ENCODE data around the gene WDFY2. TPM values are rescaled to one million over a fixed set of nuclear protein-coding genes. Genes with fewer than 3 reads are reported as not detected.

The WDFY2 gene
- total and polyA plus RNA-seq, 2 experiments from 2014 or later = 11.4 to 24.0 TPM

DNA sequence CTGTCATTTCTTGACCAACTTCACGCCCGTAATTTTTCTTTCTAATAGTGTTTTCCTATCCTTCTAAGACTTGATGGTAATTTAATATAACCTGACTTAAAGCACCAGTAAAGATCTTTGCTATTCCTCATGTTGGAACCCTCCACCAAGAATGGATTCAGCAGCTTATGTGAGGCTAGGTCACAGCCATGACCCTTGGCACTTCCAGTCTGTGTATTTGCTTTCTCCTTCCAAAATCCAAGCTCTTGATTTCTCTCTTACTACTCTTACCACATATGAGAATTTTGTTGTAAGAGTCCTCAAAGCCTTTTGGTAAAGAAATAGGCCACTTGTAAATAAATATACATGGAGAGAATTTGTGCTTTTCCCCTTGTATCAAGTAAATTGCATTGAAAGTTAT, 158.3 kb downstream of the WDFY2 start:
- H3K27me3 Mint-ChIP-seq (ENCODE audit: insufficient read depth, low read depth, poor library complexity) = peaks cover 3% of the 10 kb centered on the region
- Histone ChIP-seq H3K79me2 (replicated peaks; ENCODE audit: insufficient read depth) (no peaks in the 10 kb centered on the region; the same call in 1 of the 2 replicates), H2AFZ (no peak overlapping the region), H3K27me3 (ENCODE audit: insufficient read depth) (no peaks in the 10 kb centered on the region), H4K20me1 (replicated peaks; ENCODE audit: insufficient read depth) (peaks cover 10% of the 10 kb centered on the region; the same call in 1 of the 2 replicates), H3K4me1 (ENCODE audit: insufficient read depth) (no peaks in the 10 kb centered on the region), H3K27ac (ENCODE audit: low read depth) (no peak overlapping the region), H3F3A (replicated peaks; ENCODE audit: low read depth) (no peaks in the 10 kb centered on the region), H3K4me2 (no peak overlapping the region), H3K4me3 (no peak overlapping the region), H3K36me3 (ENCODE audit: insufficient read depth) (peaks cover 37% of the 10 kb centered on the region), H3K9me2 (ENCODE audit: insufficient read depth) (no peaks in the 10 kb centered on the region)
- H3K4me1 Mint-ChIP-seq = no peaks in the 10 kb centered on the region
- no peak overlapping the region for H3K4me3 Mint-ChIP-seq
- H3K36me3 Mint-ChIP-seq (ENCODE audit: low read depth) = peaks cover 67% of the 10 kb centered on the region
- no peak for TF ChIP-seq POLR2AphosphoS5 (IDR thresholded peaks at IDR 0.05; ENCODE audit: low read depth)
- TF ChIP-seq CREB1 (CRISPR knock-in tag; IDR thresholded peaks at IDR 0.05; ENCODE audit: low read depth) = no peak
- TF ChIP-seq, protein P1, sequence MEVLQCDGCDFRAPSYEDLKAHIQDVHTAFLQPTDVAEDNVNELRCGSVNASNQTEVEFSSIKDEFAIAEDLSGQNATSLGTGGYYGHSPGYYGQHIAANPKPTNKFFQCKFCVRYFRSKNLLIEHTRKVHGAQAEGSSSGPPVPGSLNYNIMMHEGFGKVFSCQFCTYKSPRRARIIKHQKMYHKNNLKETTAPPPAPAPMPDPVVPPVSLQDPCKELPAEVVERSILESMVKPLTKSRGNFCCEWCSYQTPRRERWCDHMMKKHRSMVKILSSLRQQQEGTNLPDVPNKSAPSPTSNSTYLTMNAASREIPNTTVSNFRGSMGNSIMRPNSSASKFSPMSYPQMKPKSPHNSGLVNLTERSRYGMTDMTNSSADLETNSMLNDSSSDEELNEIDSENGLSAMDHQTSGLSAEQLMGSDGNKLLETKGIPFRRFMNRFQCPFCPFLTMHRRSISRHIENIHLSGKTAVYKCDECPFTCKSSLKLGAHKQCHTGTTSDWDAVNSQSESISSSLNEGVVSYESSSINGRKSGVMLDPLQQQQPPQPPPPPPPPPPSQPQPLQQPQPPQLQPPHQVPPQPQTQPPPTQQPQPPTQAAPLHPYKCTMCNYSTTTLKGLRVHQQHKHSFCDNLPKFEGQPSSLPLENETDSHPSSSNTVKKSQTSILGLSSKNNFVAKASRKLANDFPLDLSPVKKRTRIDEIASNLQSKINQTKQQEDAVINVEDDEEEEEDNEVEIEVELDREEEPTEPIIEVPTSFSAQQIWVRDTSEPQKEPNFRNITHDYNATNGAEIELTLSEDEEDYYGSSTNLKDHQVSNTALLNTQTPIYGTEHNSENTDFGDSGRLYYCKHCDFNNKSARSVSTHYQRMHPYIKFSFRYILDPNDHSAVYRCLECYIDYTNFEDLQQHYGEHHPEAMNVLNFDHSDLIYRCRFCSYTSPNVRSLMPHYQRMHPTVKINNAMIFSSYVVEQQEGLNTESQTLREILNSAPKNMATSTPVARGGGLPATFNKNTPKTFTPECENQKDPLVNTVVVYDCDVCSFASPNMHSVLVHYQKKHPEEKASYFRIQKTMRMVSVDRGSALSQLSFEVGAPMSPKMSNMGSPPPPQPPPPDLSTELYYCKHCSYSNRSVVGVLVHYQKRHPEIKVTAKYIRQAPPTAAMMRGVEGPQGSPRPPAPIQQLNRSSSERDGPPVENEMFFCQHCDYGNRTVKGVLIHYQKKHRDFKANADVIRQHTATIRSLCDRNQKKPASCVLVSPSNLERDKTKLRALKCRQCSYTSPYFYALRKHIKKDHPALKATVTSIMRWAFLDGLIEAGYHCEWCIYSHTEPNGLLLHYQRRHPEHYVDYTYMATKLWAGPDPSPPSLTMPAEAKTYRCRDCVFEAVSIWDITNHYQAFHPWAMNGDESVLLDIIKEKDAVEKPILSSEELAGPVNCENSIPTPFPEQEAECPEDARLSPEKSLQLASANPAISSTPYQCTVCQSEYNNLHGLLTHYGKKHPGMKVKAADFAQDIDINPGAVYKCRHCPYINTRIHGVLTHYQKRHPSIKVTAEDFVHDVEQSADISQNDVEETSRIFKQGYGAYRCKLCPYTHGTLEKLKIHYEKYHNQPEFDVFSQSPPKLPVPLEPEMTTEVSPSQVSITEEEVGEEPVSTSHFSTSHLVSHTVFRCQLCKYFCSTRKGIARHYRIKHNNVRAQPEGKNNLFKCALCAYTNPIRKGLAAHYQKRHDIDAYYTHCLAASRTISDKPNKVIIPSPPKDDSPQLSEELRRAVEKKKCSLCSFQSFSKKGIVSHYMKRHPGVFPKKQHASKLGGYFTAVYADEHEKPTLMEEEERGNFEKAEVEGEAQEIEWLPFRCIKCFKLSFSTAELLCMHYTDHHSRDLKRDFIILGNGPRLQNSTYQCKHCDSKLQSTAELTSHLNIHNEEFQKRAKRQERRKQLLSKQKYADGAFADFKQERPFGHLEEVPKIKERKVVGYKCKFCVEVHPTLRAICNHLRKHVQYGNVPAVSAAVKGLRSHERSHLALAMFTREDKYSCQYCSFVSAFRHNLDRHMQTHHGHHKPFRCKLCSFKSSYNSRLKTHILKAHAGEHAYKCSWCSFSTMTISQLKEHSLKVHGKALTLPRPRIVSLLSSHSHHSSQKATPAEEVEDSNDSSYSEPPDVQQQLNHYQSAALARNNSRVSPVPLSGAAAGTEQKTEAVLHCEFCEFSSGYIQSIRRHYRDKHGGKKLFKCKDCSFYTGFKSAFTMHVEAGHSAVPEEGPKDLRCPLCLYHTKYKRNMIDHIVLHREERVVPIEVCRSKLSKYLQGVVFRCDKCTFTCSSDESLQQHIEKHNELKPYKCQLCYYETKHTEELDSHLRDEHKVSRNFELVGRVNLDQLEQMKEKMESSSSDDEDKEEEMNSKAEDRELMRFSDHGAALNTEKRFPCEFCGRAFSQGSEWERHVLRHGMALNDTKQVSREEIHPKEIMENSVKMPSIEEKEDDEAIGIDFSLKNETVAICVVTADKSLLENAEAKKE (CRISPR knock-in tag; IDR thresholded peaks at IDR 0.05) = no peak
- no peak for TF ChIP-seq STAT1 (IDR thresholded peaks at IDR 0.05; ENCODE audit: unreplicated experiment)
- TF ChIP-seq, protein P2, sequence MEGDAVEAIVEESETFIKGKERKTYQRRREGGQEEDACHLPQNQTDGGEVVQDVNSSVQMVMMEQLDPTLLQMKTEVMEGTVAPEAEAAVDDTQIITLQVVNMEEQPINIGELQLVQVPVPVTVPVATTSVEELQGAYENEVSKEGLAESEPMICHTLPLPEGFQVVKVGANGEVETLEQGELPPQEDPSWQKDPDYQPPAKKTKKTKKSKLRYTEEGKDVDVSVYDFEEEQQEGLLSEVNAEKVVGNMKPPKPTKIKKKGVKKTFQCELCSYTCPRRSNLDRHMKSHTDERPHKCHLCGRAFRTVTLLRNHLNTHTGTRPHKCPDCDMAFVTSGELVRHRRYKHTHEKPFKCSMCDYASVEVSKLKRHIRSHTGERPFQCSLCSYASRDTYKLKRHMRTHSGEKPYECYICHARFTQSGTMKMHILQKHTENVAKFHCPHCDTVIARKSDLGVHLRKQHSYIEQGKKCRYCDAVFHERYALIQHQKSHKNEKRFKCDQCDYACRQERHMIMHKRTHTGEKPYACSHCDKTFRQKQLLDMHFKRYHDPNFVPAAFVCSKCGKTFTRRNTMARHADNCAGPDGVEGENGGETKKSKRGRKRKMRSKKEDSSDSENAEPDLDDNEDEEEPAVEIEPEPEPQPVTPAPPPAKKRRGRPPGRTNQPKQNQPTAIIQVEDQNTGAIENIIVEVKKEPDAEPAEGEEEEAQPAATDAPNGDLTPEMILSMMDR (conservative IDR thresholded peaks at IDR 0.05; ENCODE audit: low read depth in 2 of 2) = no peak
- no peak for TF ChIP-seq EZH2 (IDR thresholded peaks at IDR 0.05; ENCODE audit: low read depth, unreplicated experiment)
- TF ChIP-seq, protein P3, sequence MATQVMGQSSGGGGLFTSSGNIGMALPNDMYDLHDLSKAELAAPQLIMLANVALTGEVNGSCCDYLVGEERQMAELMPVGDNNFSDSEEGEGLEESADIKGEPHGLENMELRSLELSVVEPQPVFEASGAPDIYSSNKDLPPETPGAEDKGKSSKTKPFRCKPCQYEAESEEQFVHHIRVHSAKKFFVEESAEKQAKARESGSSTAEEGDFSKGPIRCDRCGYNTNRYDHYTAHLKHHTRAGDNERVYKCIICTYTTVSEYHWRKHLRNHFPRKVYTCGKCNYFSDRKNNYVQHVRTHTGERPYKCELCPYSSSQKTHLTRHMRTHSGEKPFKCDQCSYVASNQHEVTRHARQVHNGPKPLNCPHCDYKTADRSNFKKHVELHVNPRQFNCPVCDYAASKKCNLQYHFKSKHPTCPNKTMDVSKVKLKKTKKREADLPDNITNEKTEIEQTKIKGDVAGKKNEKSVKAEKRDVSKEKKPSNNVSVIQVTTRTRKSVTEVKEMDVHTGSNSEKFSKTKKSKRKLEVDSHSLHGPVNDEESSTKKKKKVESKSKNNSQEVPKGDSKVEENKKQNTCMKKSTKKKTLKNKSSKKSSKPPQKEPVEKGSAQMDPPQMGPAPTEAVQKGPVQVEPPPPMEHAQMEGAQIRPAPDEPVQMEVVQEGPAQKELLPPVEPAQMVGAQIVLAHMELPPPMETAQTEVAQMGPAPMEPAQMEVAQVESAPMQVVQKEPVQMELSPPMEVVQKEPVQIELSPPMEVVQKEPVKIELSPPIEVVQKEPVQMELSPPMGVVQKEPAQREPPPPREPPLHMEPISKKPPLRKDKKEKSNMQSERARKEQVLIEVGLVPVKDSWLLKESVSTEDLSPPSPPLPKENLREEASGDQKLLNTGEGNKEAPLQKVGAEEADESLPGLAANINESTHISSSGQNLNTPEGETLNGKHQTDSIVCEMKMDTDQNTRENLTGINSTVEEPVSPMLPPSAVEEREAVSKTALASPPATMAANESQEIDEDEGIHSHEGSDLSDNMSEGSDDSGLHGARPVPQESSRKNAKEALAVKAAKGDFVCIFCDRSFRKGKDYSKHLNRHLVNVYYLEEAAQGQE (IDR thresholded peaks at IDR 0.05; ENCODE audit: unreplicated experiment) = no peak
- TF ChIP-seq JUNB (IDR thresholded peaks at IDR 0.05; ENCODE audit: unreplicated experiment) = no peak
- TF ChIP-seq NANOG (IDR thresholded peaks at IDR 0.05; ENCODE audit: borderline replicate concordance) = no peak
- no peak for TF ChIP-seq ZNF114 (CRISPR knock-in tag; IDR thresholded peaks at IDR 0.05)
- TF ChIP-seq, protein P4, sequence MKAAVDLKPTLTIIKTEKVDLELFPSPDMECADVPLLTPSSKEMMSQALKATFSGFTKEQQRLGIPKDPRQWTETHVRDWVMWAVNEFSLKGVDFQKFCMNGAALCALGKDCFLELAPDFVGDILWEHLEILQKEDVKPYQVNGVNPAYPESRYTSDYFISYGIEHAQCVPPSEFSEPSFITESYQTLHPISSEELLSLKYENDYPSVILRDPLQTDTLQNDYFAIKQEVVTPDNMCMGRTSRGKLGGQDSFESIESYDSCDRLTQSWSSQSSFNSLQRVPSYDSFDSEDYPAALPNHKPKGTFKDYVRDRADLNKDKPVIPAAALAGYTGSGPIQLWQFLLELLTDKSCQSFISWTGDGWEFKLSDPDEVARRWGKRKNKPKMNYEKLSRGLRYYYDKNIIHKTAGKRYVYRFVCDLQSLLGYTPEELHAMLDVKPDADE (IDR thresholded peaks at IDR 0.05) = no peak
- TF ChIP-seq ZNF331 (CRISPR knock-in tag; IDR thresholded peaks at IDR 0.05; ENCODE audit: low read depth) = no peak
- TF ChIP-seq EZH2phosphoT487 (IDR thresholded peaks at IDR 0.05; ENCODE audit: unreplicated experiment) = no peak
- H3K9me3 Mint-ChIP-seq = peaks cover 10% of the 10 kb centered on the region
- no peak overlapping the region; the same call in 1 of the 2 replicates for H3K27ac Mint-ChIP-seq
- DNase-seq (ENCODE audit: low spot score) = no peak
- no peak for ATAC-seq
